Activated CD4-positive, alpha-beta T cell treated with anti-CD3 and anti-CD28 coated beads, Interleukin-2, Interleukin-6, amounts not matched to agents 100 ng/mL and 50 ng/mL, durations not matched to agents 16 hours and 8 hours (primary cell): ENCODE results near the gene PSMF1.
"Not testable (repeated sequence)": the region's sequence is repeated elsewhere in the genome, so short reads cannot be mapped to it uniquely, and the experiment has no call there.

Experiments used
- DNase-seq: peaks from one replicate; pipeline ENCODE4 v3.0.0-alpha.2; 2020

Gene PSMF1

GRCh38 chr20:1216527-1217427 is 98.4 kb downstream of the PSMF1 start:
- not testable (repeated sequence) for DNase-seq
